ENCODE measurements around the gene UNC50.

UNC50 gene, protein sequence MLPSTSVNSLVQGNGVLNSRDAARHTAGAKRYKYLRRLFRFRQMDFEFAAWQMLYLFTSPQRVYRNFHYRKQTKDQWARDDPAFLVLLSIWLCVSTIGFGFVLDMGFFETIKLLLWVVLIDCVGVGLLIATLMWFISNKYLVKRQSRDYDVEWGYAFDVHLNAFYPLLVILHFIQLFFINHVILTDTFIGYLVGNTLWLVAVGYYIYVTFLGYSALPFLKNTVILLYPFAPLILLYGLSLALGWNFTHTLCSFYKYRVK

DNA sequence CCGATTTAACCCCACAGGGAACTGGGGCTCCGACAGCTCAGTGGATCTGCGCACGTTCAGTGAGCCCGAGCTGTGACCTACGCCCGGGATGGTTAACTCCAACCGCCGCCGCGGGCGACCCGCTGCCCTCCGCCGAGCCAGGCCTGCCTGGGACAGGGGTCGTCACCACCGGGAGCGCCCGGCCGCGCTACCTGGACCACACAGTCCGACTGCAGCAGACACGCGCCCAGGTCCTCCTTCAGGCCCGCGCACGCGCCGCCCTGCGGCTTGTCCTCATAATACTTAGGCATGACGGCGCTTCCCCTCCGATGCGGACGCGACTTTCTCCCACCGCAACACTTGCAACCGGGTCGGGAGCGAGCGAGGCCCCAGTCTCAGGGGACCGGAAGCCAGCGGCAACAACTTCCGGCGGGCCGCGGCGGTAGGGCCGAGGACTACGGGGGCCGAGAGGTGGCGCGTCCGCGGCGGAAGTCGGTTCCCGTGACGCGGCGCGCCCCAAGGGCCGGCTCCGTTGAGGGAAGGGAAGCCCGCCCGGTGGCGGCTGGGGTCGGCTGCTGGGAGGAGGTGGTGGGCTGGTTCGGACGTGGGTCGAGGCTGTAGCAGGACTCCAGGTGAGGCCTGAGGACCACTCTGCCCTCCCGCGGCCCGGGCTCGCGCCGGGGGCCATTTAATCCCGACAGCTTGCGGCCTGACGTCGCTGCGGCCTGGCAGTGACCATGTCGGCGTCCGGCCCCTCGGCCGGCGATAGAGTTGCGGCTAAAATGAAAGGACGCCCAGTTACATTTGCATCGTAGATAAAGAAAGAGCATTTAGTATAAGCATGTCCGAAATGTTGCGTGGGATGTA, at the start of gene UNC50, which contains the start of gene COA5:
Gene UNC50 (plus strand): TSS at position 474 of the 846 bp plus-strand sequence. CDS start 1,171 bp downstream, outside the sequence.
Gene COA5 (minus strand): TSS at position 397 of the 846 bp plus-strand sequence. CDS start 107 bp downstream, at position 290.
- Mint-ChIP-seq H3K27me3 (no peaks in the 10 kb centered on the region), H3K4me1 (peaks cover 65% of the 10 kb centered on the region), H3K36me3 (ENCODE audit: insufficient read depth) (peaks cover 53% of the 10 kb centered on the region), H3K9me3 (no peaks in the 10 kb centered on the region), H3K4me3 (peak within 1 kb of the TSS; percentile 94), H3K27ac (ENCODE audit: low read depth) (peak within 1 kb of the TSS; percentile 76)
- peak; percentile 88 for ATAC-seq (replicated peaks; ENCODE audit: extremely low read depth, poor library complexity, severe bottlenecking)
- peak; percentile 82 to 85 for DNase-seq (ENCODE audit: low spot score in 2 of 2)

DNA sequence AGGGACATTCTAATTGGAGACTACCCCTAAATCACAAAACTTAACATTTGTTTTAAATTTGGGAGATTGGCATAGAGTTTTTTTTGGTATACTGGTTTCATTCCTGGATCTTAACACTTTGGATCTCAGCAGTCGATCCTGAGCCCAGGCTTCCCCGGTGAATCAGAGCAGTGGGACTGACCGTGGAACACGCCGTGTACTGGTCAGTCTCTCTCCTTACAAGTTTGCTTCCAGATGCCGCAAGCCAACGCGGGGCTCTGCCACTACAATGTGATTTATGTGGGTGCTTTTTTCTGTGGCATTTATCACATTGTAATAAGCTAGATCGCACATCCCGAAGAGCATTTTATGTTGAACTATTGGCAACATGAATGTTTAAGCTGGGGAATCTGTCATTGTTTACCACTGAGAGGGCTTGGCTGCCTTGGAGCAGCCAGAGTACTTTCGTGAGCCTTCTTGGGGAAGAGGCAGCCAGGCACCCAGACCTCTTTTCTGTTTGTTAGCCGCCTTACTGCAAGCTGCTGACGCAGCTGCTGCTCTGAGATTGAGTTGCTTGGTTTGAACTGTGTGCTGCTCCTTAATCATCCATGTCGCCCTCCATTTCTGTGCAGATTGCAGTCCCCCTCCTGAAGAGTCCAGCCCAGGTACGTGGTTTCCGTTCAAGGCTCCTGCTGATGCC, 49.4 kb upstream of the UNC50 start:
- DNase-seq (ENCODE audit: low spot score in 2 of 2): no peak
- Mint-ChIP-seq H3K27ac (ENCODE audit: low read depth) (peak overlapping the region; percentile 29), H3K4me1 (peaks cover 28% of the 10 kb centered on the region), H3K9me3 (no peaks in the 10 kb centered on the region), H3K36me3 (ENCODE audit: insufficient read depth) (peaks cover 46% of the 10 kb centered on the region), H3K4me3 (no peak overlapping the region), H3K27me3 (no peaks in the 10 kb centered on the region)
- no peak for ATAC-seq (replicated peaks; ENCODE audit: extremely low read depth, poor library complexity, severe bottlenecking)

DNA sequence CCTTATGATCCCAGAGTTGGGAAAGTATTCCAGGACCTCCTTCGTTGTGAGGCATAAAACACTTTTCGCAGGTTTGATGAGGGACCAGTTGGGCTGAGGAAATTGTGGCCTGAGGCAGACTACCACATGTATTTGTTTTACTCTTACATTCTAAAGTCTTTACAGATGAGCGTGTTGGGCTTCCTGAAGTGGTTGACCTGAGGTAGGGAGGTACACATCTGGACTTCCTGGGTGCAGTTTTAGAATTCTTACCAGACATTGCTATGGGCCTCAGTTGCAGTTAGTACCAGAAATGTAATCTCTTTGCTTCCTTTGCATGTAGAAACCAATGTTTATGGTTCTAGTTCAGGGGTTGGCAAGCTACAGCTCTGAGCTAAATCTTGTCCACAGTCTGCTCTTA, 48.8 kb upstream of the UNC50 start:
- Mint-ChIP-seq H3K4me3 (no peak overlapping the region), H3K27ac (ENCODE audit: low read depth) (peak overlapping the region; percentile 29), H3K4me1 (peaks cover 28% of the 10 kb centered on the region), H3K36me3 (ENCODE audit: insufficient read depth) (peaks cover 46% of the 10 kb centered on the region), H3K9me3 (no peaks in the 10 kb centered on the region), H3K27me3 (no peaks in the 10 kb centered on the region)
- ATAC-seq (replicated peaks; ENCODE audit: extremely low read depth, poor library complexity, severe bottlenecking): no peak
- DNase-seq (ENCODE audit: low spot score in 2 of 2): no peak

DNA sequence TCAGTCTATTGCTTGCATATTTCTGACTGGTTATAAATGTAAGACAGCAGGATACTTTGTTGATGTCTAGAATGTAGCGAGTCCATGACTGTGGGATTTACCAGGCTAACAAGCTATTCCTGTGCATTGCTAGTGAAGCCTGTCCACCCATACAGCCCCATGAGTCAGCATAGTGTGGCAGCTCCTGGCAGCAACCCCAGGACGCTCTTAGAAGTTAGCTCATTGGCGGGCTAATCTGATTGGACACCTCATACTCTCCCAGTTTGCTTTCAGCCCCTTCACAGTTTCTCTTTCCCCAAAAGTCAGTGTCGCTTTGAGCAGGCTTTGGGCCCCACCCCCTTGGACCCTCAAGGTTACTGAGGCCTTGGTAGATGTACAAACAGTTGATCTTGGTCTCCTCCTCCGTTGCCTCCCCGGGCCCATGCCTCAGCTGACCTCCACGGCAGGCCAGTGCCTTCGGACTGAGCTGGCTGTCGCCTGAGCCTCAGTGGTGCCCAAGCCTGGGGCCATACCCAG, 48.1 kb upstream of the UNC50 start:
- ATAC-seq (replicated peaks; ENCODE audit: extremely low read depth, poor library complexity, severe bottlenecking) (no peak), DNase-seq (ENCODE audit: low spot score in 2 of 2) (no peak)
- Mint-ChIP-seq H3K4me3 (no peak overlapping the region), H3K36me3 (ENCODE audit: insufficient read depth) (peaks cover 44% of the 10 kb centered on the region), H3K9me3 (no peaks in the 10 kb centered on the region), H3K27me3 (no peaks in the 10 kb centered on the region), H3K27ac (ENCODE audit: low read depth) (peak overlapping the region; percentile 29), H3K4me1 (peaks cover 25% of the 10 kb centered on the region)

DNA sequence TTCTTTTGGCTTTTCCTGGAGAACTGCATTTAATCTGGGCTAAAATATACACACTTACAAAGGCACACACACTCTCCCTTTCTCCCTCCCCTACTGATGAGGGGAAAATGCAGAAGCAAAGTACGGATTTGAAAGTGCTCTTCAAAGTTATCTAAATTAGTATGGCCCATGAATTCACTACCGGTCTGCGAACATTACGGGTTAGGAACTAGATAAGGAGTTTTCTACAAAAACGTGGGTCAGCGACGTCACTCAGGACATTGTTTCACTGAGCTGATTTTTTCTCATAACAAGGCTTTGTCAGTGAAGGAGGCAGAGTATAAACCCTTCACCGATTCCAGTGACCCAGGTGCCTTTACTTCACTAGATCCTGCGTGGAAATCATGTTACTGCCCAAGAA, 47.4 kb upstream of the UNC50 start:
- Mint-ChIP-seq H3K4me1 (peaks cover 19% of the 10 kb centered on the region), H3K27me3 (no peaks in the 10 kb centered on the region), H3K9me3 (no peaks in the 10 kb centered on the region), H3K27ac (ENCODE audit: low read depth) (peak overlapping the region; percentile 16), H3K4me3 (no peak overlapping the region), H3K36me3 (ENCODE audit: insufficient read depth) (peaks cover 41% of the 10 kb centered on the region)
- no peak for ATAC-seq (replicated peaks; ENCODE audit: extremely low read depth, poor library complexity, severe bottlenecking)
- DNase-seq (ENCODE audit: low spot score in 2 of 2): no peak

DNA sequence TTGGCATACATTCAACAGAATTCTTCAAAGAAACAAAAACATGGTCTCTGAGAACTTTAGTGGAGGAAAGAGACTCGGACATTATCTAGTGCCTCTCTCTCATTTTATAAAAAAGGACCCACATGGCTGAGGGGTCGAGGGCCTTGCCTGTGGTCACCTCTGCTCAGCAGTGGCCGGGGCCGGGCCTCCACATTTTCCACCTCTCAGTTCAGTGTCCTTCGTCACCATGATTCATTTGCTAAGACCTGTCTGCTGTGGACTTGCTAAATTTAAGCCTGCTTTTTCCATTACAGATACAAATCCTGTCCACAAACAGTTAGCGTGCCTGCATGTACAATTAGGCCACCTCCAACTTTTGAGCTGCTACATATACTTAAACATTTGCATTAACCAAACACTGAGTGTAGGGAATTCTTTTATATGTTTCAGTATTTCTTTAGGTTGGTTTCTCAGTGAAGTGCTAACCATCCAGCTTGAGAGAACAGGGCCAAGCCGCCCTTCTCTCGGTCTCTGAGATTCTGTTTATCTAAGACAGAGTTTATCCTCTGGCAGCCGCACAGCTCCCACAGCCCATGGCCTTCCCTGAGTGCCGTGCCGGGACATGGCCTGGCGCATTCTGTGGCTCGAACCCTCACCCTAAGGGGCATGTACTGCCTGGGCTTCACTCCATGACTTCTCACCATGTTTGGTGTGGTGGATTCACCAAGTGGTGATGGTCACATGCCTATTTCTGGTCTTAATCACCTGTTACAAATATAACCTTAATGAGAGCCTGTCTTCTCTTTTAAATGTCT, 46.3 kb upstream of the UNC50 start:
- no peaks in the 10 kb centered on the region for H3K27me3 Mint-ChIP-seq
- peaks cover 26% of the 10 kb centered on the region for H3K4me1 Mint-ChIP-seq
- H3K4me3 Mint-ChIP-seq: no peak overlapping the region
- no peak for ATAC-seq (replicated peaks; ENCODE audit: extremely low read depth, poor library complexity, severe bottlenecking)
- no peak overlapping the region for H3K27ac Mint-ChIP-seq (ENCODE audit: low read depth)
- no peak for DNase-seq (ENCODE audit: low spot score in 2 of 2)
- no peaks in the 10 kb centered on the region for H3K9me3 Mint-ChIP-seq
- H3K36me3 Mint-ChIP-seq (ENCODE audit: insufficient read depth): peaks cover 41% of the 10 kb centered on the region

DNA sequence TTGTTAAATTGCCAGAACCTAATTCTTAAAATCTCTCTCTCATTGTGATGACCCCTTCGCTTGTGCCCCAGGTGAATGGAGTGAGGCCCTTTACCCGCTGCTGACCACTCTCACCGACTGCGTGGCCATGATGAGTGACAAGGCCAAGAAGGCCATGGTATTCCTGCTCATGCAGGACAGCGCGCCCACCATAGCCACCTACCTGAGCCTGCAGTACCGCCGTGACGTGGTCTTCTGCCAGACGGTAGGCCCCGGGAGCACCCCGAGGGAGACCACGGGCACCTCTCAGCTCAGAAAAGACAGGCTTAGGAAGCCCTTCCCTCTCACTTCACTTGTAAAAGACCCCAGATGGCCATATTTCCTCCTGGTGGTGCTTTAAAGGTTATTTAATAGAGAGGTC, 45.0 kb upstream of the UNC50 start:
- Mint-ChIP-seq H3K27ac (ENCODE audit: low read depth) (peak overlapping the region; percentile 42), H3K27me3 (no peaks in the 10 kb centered on the region), H3K36me3 (ENCODE audit: insufficient read depth) (peaks cover 37% of the 10 kb centered on the region), H3K9me3 (no peaks in the 10 kb centered on the region), H3K4me1 (peaks cover 26% of the 10 kb centered on the region), H3K4me3 (no peak overlapping the region)
- ATAC-seq (replicated peaks; ENCODE audit: extremely low read depth, poor library complexity, severe bottlenecking) (no peak), DNase-seq (ENCODE audit: low spot score in 2 of 2) (no peak)

DNA sequence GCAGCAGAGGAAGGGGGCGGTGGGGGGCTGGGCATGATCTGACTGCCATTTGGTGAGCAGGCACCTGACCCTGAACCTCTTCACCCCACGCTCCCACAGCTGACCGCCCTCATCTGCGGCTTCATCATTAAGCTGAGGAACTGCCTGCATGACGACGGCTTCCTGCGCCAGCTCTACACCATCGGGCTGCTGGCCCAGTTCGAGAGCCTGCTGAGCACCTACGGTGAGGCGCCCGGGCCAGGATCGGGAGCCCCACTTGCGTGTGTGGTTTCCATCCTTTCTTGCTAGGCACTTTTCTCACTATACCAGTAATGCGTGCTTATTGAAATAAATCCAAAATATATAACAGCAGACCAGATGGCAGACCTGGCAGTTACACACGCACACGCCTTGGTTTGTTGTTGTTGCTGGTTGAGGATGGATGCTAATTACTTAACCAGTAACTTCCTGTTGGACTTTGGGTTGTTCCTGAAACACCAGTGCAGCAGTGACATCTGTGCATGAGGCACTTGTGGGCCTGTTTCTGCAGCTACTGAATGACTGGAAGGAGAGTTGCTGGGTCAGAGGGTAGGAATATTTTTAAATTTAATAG, 43.8 kb upstream of the UNC50 start:
- H3K27me3 Mint-ChIP-seq: no peaks in the 10 kb centered on the region
- DNase-seq (ENCODE audit: low spot score in 2 of 2) (no peak), ATAC-seq (replicated peaks; ENCODE audit: extremely low read depth, poor library complexity, severe bottlenecking) (no peak)
- H3K9me3 Mint-ChIP-seq: no peaks in the 10 kb centered on the region
- peaks cover 18% of the 10 kb centered on the region for H3K4me1 Mint-ChIP-seq
- H3K27ac Mint-ChIP-seq (ENCODE audit: low read depth): no peak overlapping the region
- H3K36me3 Mint-ChIP-seq (ENCODE audit: insufficient read depth): peaks cover 45% of the 10 kb centered on the region
- no peak overlapping the region for H3K4me3 Mint-ChIP-seq

DNA sequence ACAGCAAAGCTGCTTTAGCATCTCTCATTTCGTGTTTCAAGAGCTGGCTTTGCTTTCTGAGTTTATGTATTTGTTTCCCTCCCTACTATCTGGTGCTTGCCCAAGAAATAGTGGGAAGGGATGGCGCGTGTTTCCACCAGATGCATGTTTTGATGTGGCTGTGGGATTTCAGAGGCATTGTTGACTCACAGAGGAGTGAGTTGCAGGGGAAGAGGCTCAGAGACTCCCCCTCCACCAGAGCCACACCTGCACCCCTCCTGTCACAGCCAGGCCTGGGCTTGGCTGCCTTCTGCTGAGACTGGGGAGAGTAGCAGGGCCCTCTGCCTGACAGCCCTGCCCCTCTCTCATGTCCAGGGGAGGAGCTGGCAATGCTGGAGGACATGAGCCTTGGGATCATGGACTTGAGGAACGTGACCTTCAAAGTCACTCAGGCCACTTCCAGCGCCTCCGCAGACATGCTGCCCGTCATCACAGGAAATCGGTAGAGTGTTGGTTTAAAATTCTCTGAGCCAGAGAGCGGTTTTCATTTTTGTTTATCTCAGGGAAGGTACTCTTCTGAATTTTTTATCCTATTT, 43.0 kb upstream of the UNC50 start:
- peaks cover 25% of the 10 kb centered on the region for H3K4me1 Mint-ChIP-seq
- no peak overlapping the region for H3K27ac Mint-ChIP-seq (ENCODE audit: low read depth)
- H3K9me3 Mint-ChIP-seq: no peaks in the 10 kb centered on the region
- ATAC-seq (replicated peaks; ENCODE audit: extremely low read depth, poor library complexity, severe bottlenecking) (no peak), DNase-seq (ENCODE audit: low spot score in 2 of 2) (no peak)
- peaks cover 48% of the 10 kb centered on the region for H3K36me3 Mint-ChIP-seq (ENCODE audit: insufficient read depth)
- no peak overlapping the region for H3K4me3 Mint-ChIP-seq
- no peaks in the 10 kb centered on the region for H3K27me3 Mint-ChIP-seq

DNA sequence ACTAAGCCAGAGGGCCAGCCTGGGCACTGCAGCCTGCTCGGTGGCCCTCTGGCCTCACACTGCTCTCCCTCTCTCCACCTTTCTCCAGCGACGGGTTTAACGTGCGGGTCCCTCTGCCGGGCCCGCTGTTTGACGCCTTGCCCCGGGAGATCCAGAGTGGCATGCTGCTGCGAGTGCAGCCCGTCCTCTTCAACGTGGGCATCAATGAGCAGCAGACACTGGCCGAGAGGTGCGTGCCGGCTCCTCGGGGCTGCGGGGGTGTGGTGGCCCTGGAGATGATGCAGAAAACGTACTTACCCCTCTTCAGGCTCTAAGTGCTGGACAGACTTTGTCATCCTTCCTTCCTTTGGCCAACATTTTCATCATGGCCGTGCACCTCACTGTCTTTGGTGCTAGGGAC, 42.4 kb upstream of the UNC50 start:
- Mint-ChIP-seq H3K27me3 (no peaks in the 10 kb centered on the region), H3K4me3 (no peak overlapping the region), H3K4me1 (peaks cover 25% of the 10 kb centered on the region), H3K36me3 (ENCODE audit: insufficient read depth) (peaks cover 50% of the 10 kb centered on the region), H3K9me3 (no peaks in the 10 kb centered on the region), H3K27ac (ENCODE audit: low read depth) (no peak overlapping the region)
- ATAC-seq (replicated peaks; ENCODE audit: extremely low read depth, poor library complexity, severe bottlenecking) (no peak), DNase-seq (ENCODE audit: low spot score in 2 of 2) (no peak)

DNA sequence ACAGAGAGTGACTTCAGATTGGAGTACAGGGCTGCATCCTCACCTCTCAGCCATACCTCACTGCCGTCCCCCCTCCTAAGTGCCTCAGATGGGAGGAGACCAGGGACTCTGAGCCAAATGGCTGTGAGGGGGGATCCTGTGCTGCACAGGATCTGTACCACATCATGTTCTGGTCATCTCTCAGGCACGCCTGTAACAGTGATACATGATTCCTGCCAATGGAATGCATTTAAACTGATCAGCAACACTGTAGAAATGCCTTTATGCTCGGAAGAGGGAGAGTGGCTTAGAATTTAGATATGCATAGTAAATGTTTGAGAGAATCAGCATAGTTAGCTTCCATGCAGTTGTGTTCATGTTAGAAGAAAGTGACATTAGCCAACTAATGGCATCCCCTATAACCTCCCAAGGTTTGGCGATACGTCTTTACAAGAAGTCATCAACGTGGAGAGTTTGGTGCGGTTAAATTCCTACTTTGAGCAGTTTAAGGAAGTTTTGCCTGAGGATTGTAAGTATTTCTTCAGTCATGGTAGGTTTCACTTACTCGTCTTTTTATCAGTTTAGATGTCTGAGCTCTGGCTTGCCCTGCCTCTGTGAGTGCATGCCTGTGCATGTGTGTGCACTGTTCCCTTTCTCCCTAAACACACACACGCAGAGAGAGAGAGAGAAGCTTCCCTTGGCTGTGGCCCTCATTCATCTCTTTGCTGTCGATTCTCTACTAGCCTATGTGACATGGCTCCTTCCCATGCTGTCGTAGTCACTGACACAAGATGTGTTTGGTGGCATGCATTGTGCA, 40.0 kb upstream of the UNC50 start:
- H3K27me3 Mint-ChIP-seq: no peaks in the 10 kb centered on the region
- no peak overlapping the region for H3K27ac Mint-ChIP-seq (ENCODE audit: low read depth)
- ATAC-seq (replicated peaks; ENCODE audit: extremely low read depth, poor library complexity, severe bottlenecking) (no peak), DNase-seq (ENCODE audit: low spot score in 2 of 2) (no peak)
- no peaks in the 10 kb centered on the region for H3K9me3 Mint-ChIP-seq
- H3K4me3 Mint-ChIP-seq: no peak overlapping the region
- peaks cover 25% of the 10 kb centered on the region for H3K4me1 Mint-ChIP-seq
- H3K36me3 Mint-ChIP-seq (ENCODE audit: insufficient read depth): peaks cover 46% of the 10 kb centered on the region

All from central memory CD8-positive, alpha-beta T cell (primary cell).